Measurements from ENCODE around the gene TTC27.

GRCh38 chr2:32626639-32627221 is 1.1 kb upstream of the TTC27 start:
- TF ChIP-seq CTCF (conservative IDR thresholded peaks at IDR 0.05 in 1 of 2, IDR thresholded peaks at IDR 0.05 in 1 of 2; ENCODE audit: extremely low read depth in 1 of 2, insufficient read depth in 1 of 2, low read depth in 1 of 2, low read length in 2 of 2) (no peak), EZH2 (IDR thresholded peaks at IDR 0.05; ENCODE audit: borderline replicate concordance, low read length) (no peak)
